Endothelial cell (in vitro differentiated cells): ENCODE results near the gene CGNL1. TPM values are rescaled to one million over a fixed set of nuclear protein-coding genes. Genes with fewer than 3 reads are reported as not detected.

ENCODE experiments used
- DNase-seq: peaks from one replicate; pipeline ENCODE4 v3.0.0; 2021; ENCODE audit warnings: low spot score
- H3K27ac Mint-ChIP-seq: one replicate; pipeline ENCODE4 v1.8.0; 2021; ENCODE audit warnings: mixed read lengths, inconsistent platforms; ENCODE audit not compliant: unreplicated experiment
- H3K27me3 Mint-ChIP-seq: one replicate; pipeline ENCODE4 v1.8.0; 2021; ENCODE audit warnings: mild to moderate bottlenecking, moderate library complexity, mixed read lengths, inconsistent platforms; ENCODE audit not compliant: unreplicated experiment
- H3K36me3 Mint-ChIP-seq: one replicate; pipeline ENCODE4 v1.8.0; 2021; ENCODE audit warnings: mild to moderate bottlenecking, low read depth, mixed read lengths, inconsistent platforms; ENCODE audit not compliant: unreplicated experiment
- H3K4me1 Mint-ChIP-seq: one replicate; pipeline ENCODE4 v1.8.0; 2021; ENCODE audit warnings: mild to moderate bottlenecking, mixed read lengths, inconsistent platforms; ENCODE audit not compliant: unreplicated experiment
- H3K4me3 Mint-ChIP-seq: one replicate; pipeline ENCODE4 v1.8.0; 2021; ENCODE audit warnings: mild to moderate bottlenecking, mixed read lengths, inconsistent platforms; ENCODE audit not compliant: unreplicated experiment
- H3K9me3 Mint-ChIP-seq: one replicate; pipeline ENCODE4 v1.8.0; 2021; ENCODE audit warnings: mixed read lengths, inconsistent platforms; ENCODE audit not compliant: unreplicated experiment
- total RNA-seq: library from RNA; stranded (reverse); fragmentation: NEBNext Ultra II Directional; extraction: Animal tissue kit (Norgen Biotek cat#: 25700); gene quantifications from one replicate; pipeline ENCODE4 v1.2.1, GENCODE V29; 2021; ENCODE audit not compliant: unreplicated experiment
- TF ChIP-seq, protein P1 (sequence below): fragments of 200-600 bp; sonication (generic); IDR thresholded peaks from one replicate; pipeline ENCODE4 v1.5.0; 2021; ENCODE audit warnings: antibody characterized with exemption; ENCODE audit not compliant: unreplicated experiment

The CGNL1 gene
- total RNA-seq, 1 donor from 2014 or later, result 238 TPM

DNA sequence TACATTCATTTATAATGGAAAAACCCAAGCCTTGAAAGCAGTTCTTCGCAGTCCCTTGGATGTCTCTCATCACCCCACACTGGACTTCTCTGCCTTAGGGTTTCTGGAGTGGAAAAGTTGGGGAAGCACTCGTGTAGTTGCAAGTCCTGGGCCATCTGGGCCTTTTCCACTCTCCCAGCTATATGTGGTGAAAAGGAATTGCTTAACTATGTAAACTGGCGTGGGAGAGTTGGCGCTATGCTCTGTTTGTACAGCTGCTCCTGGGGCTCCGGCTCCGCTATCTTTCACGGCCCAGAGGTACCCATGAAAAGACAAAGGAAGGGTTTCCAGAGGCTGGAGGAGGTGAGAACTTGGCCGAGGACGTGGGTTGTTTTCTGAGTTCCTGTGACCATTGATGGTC lies 134.3 kb downstream of the CGNL1 start:
- Mint-ChIP-seq H3K27me3 (peaks cover 6% of the 10 kb centered on the region), H3K4me1 (peaks cover 76% of the 10 kb centered on the region), H3K36me3 (peaks cover 55% of the 10 kb centered on the region), H3K27ac (peak overlapping the region; percentile 98), H3K4me3 (peak overlapping the region; percentile 62), H3K9me3 (no peaks in the 10 kb centered on the region)
- TF ChIP-seq, protein P1, sequence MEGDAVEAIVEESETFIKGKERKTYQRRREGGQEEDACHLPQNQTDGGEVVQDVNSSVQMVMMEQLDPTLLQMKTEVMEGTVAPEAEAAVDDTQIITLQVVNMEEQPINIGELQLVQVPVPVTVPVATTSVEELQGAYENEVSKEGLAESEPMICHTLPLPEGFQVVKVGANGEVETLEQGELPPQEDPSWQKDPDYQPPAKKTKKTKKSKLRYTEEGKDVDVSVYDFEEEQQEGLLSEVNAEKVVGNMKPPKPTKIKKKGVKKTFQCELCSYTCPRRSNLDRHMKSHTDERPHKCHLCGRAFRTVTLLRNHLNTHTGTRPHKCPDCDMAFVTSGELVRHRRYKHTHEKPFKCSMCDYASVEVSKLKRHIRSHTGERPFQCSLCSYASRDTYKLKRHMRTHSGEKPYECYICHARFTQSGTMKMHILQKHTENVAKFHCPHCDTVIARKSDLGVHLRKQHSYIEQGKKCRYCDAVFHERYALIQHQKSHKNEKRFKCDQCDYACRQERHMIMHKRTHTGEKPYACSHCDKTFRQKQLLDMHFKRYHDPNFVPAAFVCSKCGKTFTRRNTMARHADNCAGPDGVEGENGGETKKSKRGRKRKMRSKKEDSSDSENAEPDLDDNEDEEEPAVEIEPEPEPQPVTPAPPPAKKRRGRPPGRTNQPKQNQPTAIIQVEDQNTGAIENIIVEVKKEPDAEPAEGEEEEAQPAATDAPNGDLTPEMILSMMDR, result no peak
- peak; percentile 61 for DNase-seq

DNA sequence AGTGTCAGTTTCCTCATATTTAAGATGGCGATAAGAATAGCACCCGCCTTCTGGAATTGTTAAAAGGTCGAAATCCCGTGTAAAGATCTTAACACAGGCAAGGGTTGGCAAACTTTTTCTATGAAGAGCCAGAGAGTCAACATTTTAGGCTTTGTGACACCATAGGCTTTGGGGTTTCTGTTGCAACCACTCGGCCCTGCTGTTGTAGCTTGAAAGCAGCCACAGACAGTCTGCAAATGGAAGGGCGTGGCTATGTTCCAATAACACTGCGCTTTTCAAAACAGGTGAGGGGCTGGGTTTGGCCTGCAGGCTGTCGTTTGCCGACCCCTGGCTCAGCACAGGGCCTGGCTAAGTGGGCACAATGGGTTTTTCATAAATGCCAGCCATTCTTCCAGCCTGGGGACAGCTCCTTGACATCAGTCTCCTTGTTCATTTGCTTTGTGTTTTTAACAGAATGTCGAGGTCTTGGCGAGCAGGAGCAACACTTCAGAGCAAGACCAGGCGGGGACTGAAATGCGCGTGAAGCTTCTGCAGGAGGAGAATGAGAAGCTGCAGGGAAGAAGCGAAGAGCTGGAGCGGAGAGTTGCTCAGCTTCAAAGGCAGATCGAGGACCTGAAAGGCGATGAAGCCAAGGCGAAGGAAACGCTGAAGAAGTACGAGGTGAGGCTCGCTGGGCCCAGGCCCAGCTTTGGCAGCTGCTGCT lies 140.2 kb downstream of the CGNL1 start:
- H3K9me3 Mint-ChIP-seq, result no peaks in the 10 kb centered on the region
- H3K36me3 Mint-ChIP-seq, result peaks cover 54% of the 10 kb centered on the region
- TF ChIP-seq, protein P1, result no peak
- H3K27me3 Mint-ChIP-seq, result peaks cover 6% of the 10 kb centered on the region
- H3K4me1 Mint-ChIP-seq, result peaks cover 41% of the 10 kb centered on the region
- peak overlapping the region; percentile 69 for H3K4me3 Mint-ChIP-seq
- DNase-seq, result no peak
- H3K27ac Mint-ChIP-seq, result no peak overlapping the region

DNA sequence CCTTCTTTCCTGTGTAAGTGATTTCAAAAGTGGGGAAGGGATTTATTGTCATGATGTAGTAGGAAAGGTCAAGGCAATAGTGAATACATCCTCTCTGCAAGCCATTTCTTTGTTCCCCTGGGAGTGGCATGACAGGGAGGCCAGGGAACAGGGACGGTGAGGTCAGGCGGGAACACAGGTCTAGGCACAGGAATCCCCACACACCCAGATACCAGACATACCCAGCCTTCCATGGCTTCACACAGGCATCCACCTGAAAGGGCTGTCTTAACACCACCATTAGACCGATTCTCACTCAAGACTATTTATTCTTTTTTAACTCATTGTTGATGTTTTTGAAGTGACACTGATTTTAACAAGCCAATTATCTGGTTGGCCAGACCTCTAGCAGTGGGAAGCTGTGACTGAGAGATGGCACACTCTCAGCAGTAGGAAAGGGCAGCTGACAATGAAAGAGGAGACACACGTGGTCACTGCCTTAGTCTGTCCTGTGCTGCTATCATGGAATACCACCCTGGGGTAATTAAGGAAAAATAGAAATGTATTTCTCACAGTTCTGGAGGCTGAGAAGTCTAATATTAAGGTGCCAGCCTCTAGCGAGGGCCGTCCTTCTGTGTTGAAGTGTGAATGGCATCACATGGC lies 140.8 kb downstream of the CGNL1 start:
- Mint-ChIP-seq H3K9me3 (no peaks in the 10 kb centered on the region), H3K27ac (peak overlapping the region; percentile 36), H3K4me1 (peaks cover 38% of the 10 kb centered on the region), H3K27me3 (peaks cover 6% of the 10 kb centered on the region), H3K4me3 (peak overlapping the region; percentile 56), H3K36me3 (peaks cover 54% of the 10 kb centered on the region)
- DNase-seq, result no peak
- TF ChIP-seq, protein P1, result no peak

DNA sequence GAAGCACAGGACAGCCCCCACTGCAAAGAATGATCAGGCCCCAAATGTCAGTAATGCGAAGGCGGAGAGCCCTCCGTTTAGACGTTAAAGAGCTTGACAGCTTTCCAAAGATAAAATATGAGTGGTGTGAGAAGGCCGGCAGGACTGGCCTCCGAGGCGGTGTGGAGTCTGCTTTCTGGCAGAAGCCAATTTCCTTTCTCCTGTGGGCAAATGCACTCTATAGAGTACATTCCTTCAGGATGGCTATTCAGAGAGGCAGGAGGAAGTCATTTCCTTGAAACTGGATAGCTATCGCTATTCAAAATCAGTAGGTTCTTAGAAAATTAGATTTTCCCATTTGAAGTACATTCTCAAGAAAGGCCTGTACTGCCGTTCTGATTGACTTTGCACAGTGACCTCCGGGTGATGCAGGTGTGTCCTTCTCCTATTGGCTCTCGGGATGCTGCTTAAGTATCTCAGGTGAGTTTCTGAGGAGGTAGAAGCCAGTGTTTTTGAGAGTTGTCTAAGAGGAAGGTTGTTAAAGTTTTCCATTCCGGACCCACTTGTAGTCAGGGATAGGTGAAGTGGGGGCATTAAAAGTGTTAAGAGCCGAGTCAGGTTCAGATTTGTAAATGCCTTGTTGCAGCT lies 142.6 kb downstream of the CGNL1 start:
- TF ChIP-seq, protein P1, result no peak
- Mint-ChIP-seq H3K27ac (no peak overlapping the region), H3K4me1 (peaks cover 31% of the 10 kb centered on the region), H3K4me3 (peak overlapping the region; percentile 52), H3K27me3 (peaks cover 7% of the 10 kb centered on the region), H3K9me3 (no peaks in the 10 kb centered on the region), H3K36me3 (peaks cover 63% of the 10 kb centered on the region)
- no peak for DNase-seq

DNA sequence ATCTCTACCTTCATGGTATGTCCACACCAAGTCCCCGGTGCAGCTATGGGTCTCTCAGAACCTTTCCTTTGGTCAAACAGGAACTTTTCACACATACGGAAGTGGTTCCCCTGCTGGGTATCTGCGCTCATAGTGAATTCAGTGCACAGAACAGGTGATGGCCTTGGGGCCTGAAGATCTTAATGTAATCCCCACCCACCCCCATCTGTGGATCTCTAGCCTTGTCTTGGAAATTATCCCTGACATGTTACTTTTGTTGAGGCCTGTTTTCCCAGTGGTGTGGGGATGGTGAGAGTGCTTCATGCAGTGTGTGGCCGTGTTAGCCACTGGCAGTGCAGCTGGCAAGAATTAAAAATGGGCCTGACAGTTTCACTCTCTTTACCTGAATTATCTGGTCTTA lies 143.5 kb downstream of the CGNL1 start:
- DNase-seq, result no peak
- H3K9me3 Mint-ChIP-seq, result no peaks in the 10 kb centered on the region
- H3K4me1 Mint-ChIP-seq, result peaks cover 30% of the 10 kb centered on the region
- H3K36me3 Mint-ChIP-seq, result peaks cover 72% of the 10 kb centered on the region
- no peak overlapping the region for H3K4me3 Mint-ChIP-seq
- peaks cover 4% of the 10 kb centered on the region for H3K27me3 Mint-ChIP-seq
- TF ChIP-seq, protein P1, result no peak
- no peak overlapping the region for H3K27ac Mint-ChIP-seq
